22Rv1 (cell line): ENCODE results near the gene FKBP5.

Experiments used
- ZFX ChIP-seq: fragments of 450-650 bp; IDR thresholded peaks from 2 replicates; pipeline ENCODE4 v1.6.1; 2017; ENCODE audit warnings: antibody characterized with exemption, borderline replicate concordance
- TF ChIP-seq, protein P1 (sequence below): fragments of 450-650 bp; IDR thresholded peaks from 2 replicates; pipeline ENCODE4 v1.5.1; 2017; ENCODE audit warnings: mild to moderate bottlenecking

DNA sequence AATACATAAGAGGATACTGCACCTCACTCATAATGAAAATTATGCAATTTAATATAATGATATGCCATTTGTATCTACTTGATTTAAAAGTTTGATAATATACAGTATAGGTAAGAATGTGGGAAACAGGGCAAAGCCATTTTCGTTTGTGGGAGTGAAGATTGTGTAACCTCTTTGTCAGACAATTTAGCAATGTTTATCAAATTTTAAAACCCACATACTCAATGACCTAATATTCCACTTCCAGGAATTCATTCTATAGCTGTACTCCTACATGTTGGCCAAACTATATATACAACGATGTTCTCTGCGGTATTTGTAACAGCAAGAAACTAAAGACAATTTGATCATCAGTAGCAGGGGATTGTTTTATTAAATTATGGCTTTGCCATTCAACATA is 17.8 kb upstream of the FKBP5 start:
- TF ChIP-seq, protein P1, sequence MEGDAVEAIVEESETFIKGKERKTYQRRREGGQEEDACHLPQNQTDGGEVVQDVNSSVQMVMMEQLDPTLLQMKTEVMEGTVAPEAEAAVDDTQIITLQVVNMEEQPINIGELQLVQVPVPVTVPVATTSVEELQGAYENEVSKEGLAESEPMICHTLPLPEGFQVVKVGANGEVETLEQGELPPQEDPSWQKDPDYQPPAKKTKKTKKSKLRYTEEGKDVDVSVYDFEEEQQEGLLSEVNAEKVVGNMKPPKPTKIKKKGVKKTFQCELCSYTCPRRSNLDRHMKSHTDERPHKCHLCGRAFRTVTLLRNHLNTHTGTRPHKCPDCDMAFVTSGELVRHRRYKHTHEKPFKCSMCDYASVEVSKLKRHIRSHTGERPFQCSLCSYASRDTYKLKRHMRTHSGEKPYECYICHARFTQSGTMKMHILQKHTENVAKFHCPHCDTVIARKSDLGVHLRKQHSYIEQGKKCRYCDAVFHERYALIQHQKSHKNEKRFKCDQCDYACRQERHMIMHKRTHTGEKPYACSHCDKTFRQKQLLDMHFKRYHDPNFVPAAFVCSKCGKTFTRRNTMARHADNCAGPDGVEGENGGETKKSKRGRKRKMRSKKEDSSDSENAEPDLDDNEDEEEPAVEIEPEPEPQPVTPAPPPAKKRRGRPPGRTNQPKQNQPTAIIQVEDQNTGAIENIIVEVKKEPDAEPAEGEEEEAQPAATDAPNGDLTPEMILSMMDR: no peak
- TF ChIP-seq ZFX: no peak
